OCI-LY1 (cell line): ENCODE data around the gene ZIM2.

ENCODE experiments used
- H2AFZ ChIP-seq: fragments of 200-600 bp; sonication (generic), shearing (Covaris generic); 2 replicates; pipeline ENCODE4 v1.6.0; 2014; ENCODE audit warnings: antibody characterized with exemption, mild to moderate bottlenecking, low read length
- H3F3A ChIP-seq: fragments of 200-600 bp; sonication (generic), shearing (Covaris generic); 2 replicates; pipeline ENCODE4 v1.6.0; 2014; ENCODE audit warnings: mild to moderate bottlenecking, antibody characterized with exemption, low read length, moderate library complexity; ENCODE audit not compliant: insufficient read depth
- H3K27ac ChIP-seq: fragments of 200-600 bp; sonication (generic); 2 replicates; pipeline ENCODE4 v1.5.1; 2014; ENCODE audit warnings: low read length, mixed run types, mild to moderate bottlenecking, low read depth; ENCODE audit not compliant: poor library complexity, severe bottlenecking
- H3K27me3 ChIP-seq: fragments of 200-600 bp; sonication (generic); 2 replicates; pipeline ENCODE4 v1.6.0; 2014; ENCODE audit warnings: antibody characterized with exemption, mild to moderate bottlenecking, low read length, moderate library complexity; ENCODE audit not compliant: insufficient read depth
- H3K36me3 ChIP-seq: fragments of 200-600 bp; sonication (generic); 2 replicates; pipeline ENCODE4 v1.6.1; 2014; ENCODE audit warnings: mild to moderate bottlenecking, antibody characterized with exemption, low read length, moderate library complexity, mixed read lengths; ENCODE audit not compliant: insufficient read depth
- H3K4me1 ChIP-seq: fragments of 200-600 bp; sonication (generic); 2 replicates; pipeline ENCODE4 v1.5.1; 2014; ENCODE audit warnings: mild to moderate bottlenecking, low read length, moderate library complexity; ENCODE audit not compliant: insufficient read depth, severe bottlenecking
- H3K4me2 ChIP-seq: fragments of 200-600 bp; sonication (generic), shearing (Covaris generic); 2 replicates; pipeline ENCODE4 v1.6.1; 2014; ENCODE audit warnings: low read length
- H3K4me3 ChIP-seq: fragments of 200-600 bp; sonication (generic); 2 replicates; pipeline ENCODE4 v1.5.1; 2014; ENCODE audit warnings: low read length, low read depth, mild to moderate bottlenecking, mixed read lengths; ENCODE audit not compliant: poor library complexity, severe bottlenecking
- H3K79me2 ChIP-seq: fragments of 200-600 bp; shearing (Covaris generic); 2 replicates; pipeline ENCODE4 v1.6.1; 2016; ENCODE audit warnings: mixed run types, low read length, mixed read lengths; ENCODE audit not compliant: insufficient read depth
- H3K9ac ChIP-seq: fragments of 200-600 bp; sonication (generic), shearing (Covaris generic); 2 replicates; pipeline ENCODE4 v1.6.1; 2014; ENCODE audit warnings: mild to moderate bottlenecking, low read length, mixed read lengths
- H3K9me2 ChIP-seq: fragments of 200-600 bp; sonication (generic), shearing (Covaris generic); 2 replicates; pipeline ENCODE4 v1.6.1; 2014; ENCODE audit warnings: low read depth, mild to moderate bottlenecking, low read length, mixed read lengths
- H3K9me3 ChIP-seq: fragments of 200-600 bp; shearing (Covaris generic); 2 replicates; pipeline ENCODE4 v1.6.1; 2014; ENCODE audit warnings: low read length, mixed read lengths
- H4K20me1 ChIP-seq: fragments of 200-600 bp; sonication (generic), shearing (Covaris generic); 2 replicates; pipeline ENCODE4 v1.6.0; 2016; ENCODE audit warnings: mild to moderate bottlenecking, low read length; ENCODE audit not compliant: insufficient read depth
- EZH2 ChIP-seq: fragments of 200-600 bp; sonication (generic), shearing (Covaris generic); IDR thresholded peaks from 2 replicates; pipeline ENCODE4 v1.8.0; 2017; ENCODE audit warnings: borderline replicate concordance, mixed run types, mild to moderate bottlenecking, antibody characterized with exemption, low read length, moderate library complexity, mixed read lengths
- TF ChIP-seq, protein P1 (sequence below): fragments of 200-600 bp; sonication (generic), shearing (Covaris generic); IDR thresholded peaks from 2 replicates; pipeline ENCODE4 v1.5.1; 2017; ENCODE audit warnings: mild to moderate bottlenecking, antibody characterized with exemption, low read length, moderate library complexity, mixed read lengths

The ZIM2 gene

DNA sequence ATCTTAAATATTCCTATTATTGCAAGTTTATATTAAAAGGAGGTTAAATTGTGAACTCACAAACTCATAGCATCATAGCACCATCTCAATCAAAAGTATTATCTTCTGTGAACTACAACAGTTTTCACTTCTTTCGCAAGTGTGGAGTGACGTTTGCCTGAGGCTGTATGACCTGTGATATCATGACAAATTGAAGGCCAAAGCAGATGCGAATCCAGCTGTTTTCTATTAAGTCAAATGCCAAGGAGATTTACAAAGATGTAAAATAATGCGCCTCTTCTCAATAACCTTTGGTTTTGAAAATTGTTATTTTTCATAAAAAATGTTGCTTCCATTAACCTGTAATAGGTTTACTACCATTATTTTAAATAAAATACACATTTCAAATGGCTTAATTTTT lies 7.6 kb upstream of the ZIM2 start:
- Histone ChIP-seq H3K27me3 (no peaks in the 10 kb centered on the region), H2AFZ (no peak overlapping the region), H4K20me1 (no peaks in the 10 kb centered on the region), H3F3A (no peaks in the 10 kb centered on the region), H3K36me3 (no peaks in the 10 kb centered on the region), H3K4me3 (no peak overlapping the region), H3K27ac (no peak overlapping the region), H3K4me2 (no peak overlapping the region), H3K9me2 (no peaks in the 10 kb centered on the region), H3K4me1 (no peaks in the 10 kb centered on the region), H3K9ac (no peak overlapping the region), H3K9me3 (no peaks in the 10 kb centered on the region), H3K79me2 (no peaks in the 10 kb centered on the region)
- no peak for TF ChIP-seq EZH2
- TF ChIP-seq, protein P1, sequence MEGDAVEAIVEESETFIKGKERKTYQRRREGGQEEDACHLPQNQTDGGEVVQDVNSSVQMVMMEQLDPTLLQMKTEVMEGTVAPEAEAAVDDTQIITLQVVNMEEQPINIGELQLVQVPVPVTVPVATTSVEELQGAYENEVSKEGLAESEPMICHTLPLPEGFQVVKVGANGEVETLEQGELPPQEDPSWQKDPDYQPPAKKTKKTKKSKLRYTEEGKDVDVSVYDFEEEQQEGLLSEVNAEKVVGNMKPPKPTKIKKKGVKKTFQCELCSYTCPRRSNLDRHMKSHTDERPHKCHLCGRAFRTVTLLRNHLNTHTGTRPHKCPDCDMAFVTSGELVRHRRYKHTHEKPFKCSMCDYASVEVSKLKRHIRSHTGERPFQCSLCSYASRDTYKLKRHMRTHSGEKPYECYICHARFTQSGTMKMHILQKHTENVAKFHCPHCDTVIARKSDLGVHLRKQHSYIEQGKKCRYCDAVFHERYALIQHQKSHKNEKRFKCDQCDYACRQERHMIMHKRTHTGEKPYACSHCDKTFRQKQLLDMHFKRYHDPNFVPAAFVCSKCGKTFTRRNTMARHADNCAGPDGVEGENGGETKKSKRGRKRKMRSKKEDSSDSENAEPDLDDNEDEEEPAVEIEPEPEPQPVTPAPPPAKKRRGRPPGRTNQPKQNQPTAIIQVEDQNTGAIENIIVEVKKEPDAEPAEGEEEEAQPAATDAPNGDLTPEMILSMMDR, result no peak

DNA sequence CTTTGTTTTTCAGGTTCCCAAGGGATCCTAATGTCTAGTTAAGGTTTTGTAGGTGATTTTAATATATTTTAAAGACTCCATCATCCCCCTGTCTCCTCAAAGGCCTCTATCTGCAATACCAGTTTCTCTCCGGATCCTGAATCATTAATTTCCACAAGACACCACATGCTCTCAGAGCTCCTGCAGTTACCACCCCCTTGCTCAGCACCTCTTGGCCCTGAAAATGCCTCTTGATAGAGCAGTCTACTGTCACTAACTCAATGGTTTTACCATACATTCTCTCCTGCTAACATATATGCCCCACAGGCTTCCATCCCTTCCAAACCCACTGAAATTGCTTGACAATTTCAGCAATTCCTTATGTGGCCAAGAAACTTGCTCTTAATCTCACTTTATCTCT lies 1.9 kb upstream of the ZIM2 start:
- H4K20me1 ChIP-seq, result no peaks in the 10 kb centered on the region
- no peaks in the 10 kb centered on the region for H3K9me3 ChIP-seq
- H2AFZ ChIP-seq, result no peak overlapping the region
- H3K27me3 ChIP-seq, result no peaks in the 10 kb centered on the region
- no peaks in the 10 kb centered on the region for H3F3A ChIP-seq
- H3K27ac ChIP-seq, result no peak overlapping the region
- H3K4me1 ChIP-seq, result no peaks in the 10 kb centered on the region
- H3K79me2 ChIP-seq, result no peaks in the 10 kb centered on the region
- H3K9ac ChIP-seq, result no peak overlapping the region
- no peaks in the 10 kb centered on the region for H3K9me2 ChIP-seq
- no peak overlapping the region for H3K4me2 ChIP-seq
- H3K4me3 ChIP-seq, result no peak overlapping the region
- no peaks in the 10 kb centered on the region for H3K36me3 ChIP-seq
- no peak for TF ChIP-seq EZH2
- TF ChIP-seq, protein P1, result no peak

DNA sequence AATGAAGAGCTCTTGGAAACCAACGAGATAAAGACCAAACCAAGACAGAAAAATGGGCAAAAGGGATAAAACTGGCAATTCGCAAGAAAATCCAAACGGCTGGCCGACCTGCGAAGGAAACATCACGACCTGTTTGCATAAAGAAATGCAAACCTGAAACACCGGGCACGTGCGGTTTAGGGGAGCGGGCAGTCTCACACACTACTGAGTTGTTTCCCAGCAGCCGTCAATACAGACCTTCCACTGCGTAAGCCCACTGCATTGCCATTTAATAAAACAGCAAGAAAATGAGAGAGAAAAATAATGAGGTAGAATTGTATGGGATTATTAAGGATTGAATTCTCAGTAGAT lies 642 bp upstream of the ZIM2 start:
- Histone ChIP-seq H3K9me2 (no peaks in the 10 kb centered on the region), H3K4me3 (no peak overlapping the region), H2AFZ (no peak overlapping the region), H3K79me2 (no peaks in the 10 kb centered on the region), H3K9ac (no peak overlapping the region), H4K20me1 (no peaks in the 10 kb centered on the region), H3K4me1 (no peaks in the 10 kb centered on the region), H3K27ac (no peak overlapping the region), H3K27me3 (no peaks in the 10 kb centered on the region), H3K9me3 (no peaks in the 10 kb centered on the region), H3K4me2 (no peak overlapping the region), H3K36me3 (no peaks in the 10 kb centered on the region), H3F3A (no peaks in the 10 kb centered on the region)
- TF ChIP-seq, protein P1, result no peak
- TF ChIP-seq EZH2, result no peak
